ENCODE measurements around the gene OR2B2.

OR2B2 gene

DNA sequence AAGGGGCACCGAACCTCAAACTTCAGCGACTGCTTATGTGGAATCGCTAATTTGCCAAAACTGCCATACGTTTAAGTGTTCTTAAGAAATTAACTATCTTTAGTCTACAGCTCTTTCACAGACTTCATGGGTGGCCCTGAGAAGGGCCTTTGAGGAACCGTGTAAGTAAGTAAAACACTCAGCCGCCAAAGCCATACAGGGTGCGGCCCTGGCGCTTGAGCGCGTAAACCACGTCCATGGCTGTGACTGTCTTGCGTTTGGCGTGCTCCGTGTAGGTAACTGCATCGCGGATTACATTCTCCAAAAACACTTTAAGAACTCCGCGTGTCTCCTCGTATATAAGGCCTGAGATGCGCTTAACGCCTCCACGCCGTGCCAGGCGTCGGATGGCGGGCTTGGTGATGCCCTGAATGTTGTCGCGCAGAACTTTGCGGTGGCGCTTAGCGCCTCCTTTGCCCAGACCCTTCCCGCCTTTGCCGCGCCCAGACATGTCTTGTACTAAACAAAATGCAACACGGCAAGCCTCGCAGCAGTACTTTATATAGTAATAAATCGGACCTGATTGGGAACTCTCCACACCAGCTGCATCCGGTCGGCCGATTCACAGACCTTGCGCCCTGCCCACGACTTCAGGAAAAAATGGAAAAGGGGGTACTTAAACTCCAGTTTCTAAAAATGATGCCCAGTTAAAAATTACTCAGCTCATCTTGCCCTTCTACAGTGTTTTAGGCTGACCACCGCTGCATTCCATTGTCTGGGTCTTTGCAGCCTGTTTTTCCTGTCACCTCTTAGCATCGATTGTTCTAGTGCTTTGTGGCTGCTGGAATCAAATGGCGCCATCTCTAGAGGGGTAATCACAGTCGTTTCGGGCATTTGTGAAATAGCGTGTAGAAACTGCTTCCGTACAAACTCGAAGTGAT is 38.9 kb downstream of the OR2B2 start:
- Histone ChIP-seq H3K9ac (ENCODE audit: low read depth, low read length) (peak overlapping the region; percentile 98), H3K4me3 (ENCODE audit: low read length) (peak overlapping the region; percentile 76), H3K27ac (ENCODE audit: low read length) (peak overlapping the region; percentile 50)

DNA sequence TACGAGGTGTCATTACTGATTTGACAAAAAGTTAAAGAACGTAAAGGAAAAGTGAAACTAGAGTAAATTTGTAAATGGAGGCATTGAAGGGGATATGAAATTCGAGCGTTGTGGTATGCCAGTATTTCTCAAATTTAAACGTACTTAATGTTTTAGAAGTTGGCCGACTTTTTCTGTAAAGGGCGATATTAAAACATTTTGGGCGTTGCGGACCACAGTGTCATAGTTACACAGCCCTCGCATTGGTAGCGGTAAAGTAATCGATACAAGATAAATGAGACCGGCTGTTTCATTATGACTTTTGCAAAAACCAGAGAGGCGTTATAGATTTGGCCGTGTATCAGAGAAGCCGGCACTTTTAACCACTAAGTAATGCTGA is 39.6 kb downstream of the OR2B2 start:
- H3K27me3 ChIP-seq (ENCODE audit: insufficient read depth, low read length) = no peaks in the 10 kb centered on the region
- no peaks in the 10 kb centered on the region for H3K36me3 ChIP-seq (ENCODE audit: insufficient read depth, low read depth, low read length)
- H3K9me3 ChIP-seq (ENCODE audit: insufficient read depth, low read depth, low read length) = no peaks in the 10 kb centered on the region
- peak overlapping the region; percentile 50 for H3K27ac ChIP-seq (ENCODE audit: low read length)
- peak overlapping the region; percentile 76 for H3K4me3 ChIP-seq (ENCODE audit: low read length)
- peaks cover 13% of the 10 kb centered on the region; the same call in 1 of the 2 replicates for H3K4me1 ChIP-seq (ENCODE audit: insufficient read depth, low read length)
- H3K9ac ChIP-seq (ENCODE audit: low read depth, low read length) = peak overlapping the region; percentile 98

More for the DNA sequence above, 38.9 kb downstream of the OR2B2 start:
- Histone ChIP-seq H3K27me3 (ENCODE audit: insufficient read depth, low read length) (no peaks in the 10 kb centered on the region), H3K36me3 (ENCODE audit: insufficient read depth, low read depth, low read length) (no peaks in the 10 kb centered on the region), H3K9me3 (ENCODE audit: insufficient read depth, low read depth, low read length) (no peaks in the 10 kb centered on the region), H3K4me1 (ENCODE audit: insufficient read depth, low read length) (peaks cover 8% of the 10 kb centered on the region; the same call in 1 of the 2 replicates)

DNA sequence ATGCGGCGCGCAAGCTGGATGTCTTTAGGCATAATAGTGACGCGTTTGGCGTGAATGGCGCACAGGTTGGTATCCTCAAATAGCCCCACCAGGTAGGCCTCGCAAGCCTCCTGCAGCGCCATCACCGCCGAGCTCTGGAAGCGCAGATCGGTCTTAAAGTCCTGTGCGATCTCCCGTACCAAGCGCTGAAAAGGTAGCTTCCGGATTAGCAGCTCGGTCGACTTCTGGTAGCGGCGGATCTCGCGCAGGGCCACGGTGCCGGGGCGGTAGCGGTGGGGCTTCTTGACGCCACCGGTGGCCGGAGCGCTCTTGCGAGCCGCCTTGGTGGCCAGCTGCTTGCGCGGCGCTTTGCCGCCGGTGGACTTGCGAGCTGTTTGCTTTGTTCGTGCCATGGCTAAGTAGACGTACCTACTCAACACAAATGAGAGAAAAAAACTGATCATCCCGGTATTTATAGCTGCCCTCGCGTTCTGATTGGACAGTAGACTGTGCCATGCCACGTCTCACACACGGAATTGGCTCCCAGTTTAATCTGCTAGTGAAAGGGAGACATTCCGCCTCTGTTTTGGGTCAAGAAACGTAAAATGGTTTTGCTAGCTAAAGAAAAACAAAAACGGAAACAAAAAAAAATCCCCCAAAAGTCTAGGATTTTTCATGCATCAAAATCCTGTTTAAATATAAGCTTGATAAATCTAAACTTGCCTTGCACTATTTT is 40.1 kb downstream of the OR2B2 start:
- H3K9me3 ChIP-seq (ENCODE audit: insufficient read depth, low read depth, low read length) = no peaks in the 10 kb centered on the region
- peak overlapping the region; percentile 76 for H3K4me3 ChIP-seq (ENCODE audit: low read length)
- no peaks in the 10 kb centered on the region for H3K27me3 ChIP-seq (ENCODE audit: insufficient read depth, low read length)
- no peaks in the 10 kb centered on the region for H3K36me3 ChIP-seq (ENCODE audit: insufficient read depth, low read depth, low read length)
- peak overlapping the region; percentile 98 for H3K9ac ChIP-seq (ENCODE audit: low read depth, low read length)
- H3K27ac ChIP-seq (ENCODE audit: low read length) = peak overlapping the region; percentile 88
- peaks cover 14% of the 10 kb centered on the region; the same call in 1 of the 2 replicates for H3K4me1 ChIP-seq (ENCODE audit: insufficient read depth, low read length)

- H3K36me3 ChIP-seq (ENCODE audit: insufficient read depth, low read depth, low read length) = no peaks in the 10 kb centered on the region
- H3K9me3 ChIP-seq (ENCODE audit: insufficient read depth, low read depth, low read length) = no peaks in the 10 kb centered on the region
- peaks cover 14% of the 10 kb centered on the region; the same call in 1 of the 2 replicates for H3K4me1 ChIP-seq (ENCODE audit: insufficient read depth, low read length)
- H3K27me3 ChIP-seq (ENCODE audit: insufficient read depth, low read length) = no peaks in the 10 kb centered on the region
- H3K27ac ChIP-seq (ENCODE audit: low read length) = peak overlapping the region; percentile 88
- no peak overlapping the region; the same call in 1 of the 2 replicates for H3K4me3 ChIP-seq (ENCODE audit: low read length)
- H3K9ac ChIP-seq (ENCODE audit: low read depth, low read length) = peak overlapping the region; percentile 98; the same call in 1 of the 2 replicates
These were observed 41.8 kb downstream of the OR2B2 start for GRCh38 chr6:27870291-27870870.

GRCh38 chr6:27868311-27868710 is 43.9 kb downstream of the OR2B2 start:
- peak overlapping the region; percentile 95 for H3K27ac ChIP-seq (ENCODE audit: low read length)
- peaks cover 13% of the 10 kb centered on the region; the same call in 1 of the 2 replicates for H3K4me1 ChIP-seq (ENCODE audit: insufficient read depth, low read length)
- peak overlapping the region; percentile 98; the same call in 1 of the 2 replicates for H3K9ac ChIP-seq (ENCODE audit: low read depth, low read length)
- H3K36me3 ChIP-seq (ENCODE audit: insufficient read depth, low read depth, low read length) = no peaks in the 10 kb centered on the region
- H3K27me3 ChIP-seq (ENCODE audit: insufficient read depth, low read length) = no peaks in the 10 kb centered on the region
- H3K9me3 ChIP-seq (ENCODE audit: insufficient read depth, low read depth, low read length) = 0 out of 2 replicates have a peak, but pooled peaks cover 7% of the 10 kb centered on the region
- H3K4me3 ChIP-seq (ENCODE audit: low read length) = peak overlapping the region; percentile 74; the same call in 1 of the 2 replicates

GRCh38 chr6:27867945-27868300 is 44.3 kb downstream of the OR2B2 start:
- Histone ChIP-seq H3K27me3 (ENCODE audit: insufficient read depth, low read length) (no peaks in the 10 kb centered on the region), H3K9me3 (ENCODE audit: insufficient read depth, low read depth, low read length) (0 out of 2 replicates have a peak, but pooled peaks cover 7% of the 10 kb centered on the region), H3K4me1 (ENCODE audit: insufficient read depth, low read length) (peaks cover 14% of the 10 kb centered on the region; the same call in 1 of the 2 replicates), H3K4me3 (ENCODE audit: low read length) (peak overlapping the region; percentile 74), H3K36me3 (ENCODE audit: insufficient read depth, low read depth, low read length) (no peaks in the 10 kb centered on the region), H3K27ac (ENCODE audit: low read length) (peak overlapping the region; percentile 95), H3K9ac (ENCODE audit: low read depth, low read length) (peak overlapping the region; percentile 98)

DNA sequence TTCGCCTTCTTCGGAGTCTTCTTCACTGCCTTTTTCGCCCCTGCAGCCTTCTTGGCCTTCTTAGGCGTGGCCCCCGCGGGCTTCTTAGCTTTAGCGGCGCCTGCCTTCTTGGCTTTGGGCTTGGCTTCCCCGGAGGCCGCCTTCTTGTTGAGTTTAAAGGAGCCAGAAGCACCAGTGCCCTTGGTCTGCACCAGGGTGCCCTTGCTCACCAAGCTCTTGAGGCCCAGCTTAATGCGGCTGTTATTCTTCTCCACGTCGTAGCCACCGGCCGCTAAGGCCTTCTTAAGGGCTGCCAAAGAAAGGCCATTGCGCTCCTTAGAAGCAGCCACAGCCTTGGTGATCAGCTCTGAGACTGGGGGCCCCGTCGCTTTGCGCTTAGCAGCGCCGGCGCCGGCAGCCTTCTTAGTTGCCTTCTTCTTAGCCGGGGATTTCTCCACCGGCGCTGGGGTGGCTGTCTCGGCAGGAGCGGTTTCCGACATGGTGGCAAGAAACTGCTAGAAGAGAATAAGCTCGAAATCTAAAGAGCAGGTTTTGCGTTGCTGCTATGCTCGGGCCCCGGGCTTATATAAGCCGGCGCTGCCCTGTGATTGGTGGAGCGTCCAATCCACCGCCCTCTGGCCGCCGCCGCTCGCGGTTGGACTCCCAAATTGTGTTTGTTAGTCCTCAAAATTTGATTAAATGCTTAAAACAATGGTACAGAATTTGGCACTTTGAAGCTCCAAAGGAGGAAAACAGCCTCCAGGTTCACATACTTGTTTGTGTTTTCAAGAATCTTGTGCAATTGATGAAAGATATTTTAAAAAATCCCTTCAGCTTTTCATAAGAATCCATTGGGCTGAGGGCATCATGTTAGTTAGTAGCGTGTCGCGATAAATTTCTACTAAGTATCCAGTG is 44.9 kb downstream of the OR2B2 start:
- Histone ChIP-seq H3K9me3 (ENCODE audit: insufficient read depth, low read depth, low read length) (0 out of 2 replicates have a peak, but pooled peaks cover 7% of the 10 kb centered on the region), H3K27me3 (ENCODE audit: insufficient read depth, low read length) (no peaks in the 10 kb centered on the region), H3K4me3 (ENCODE audit: low read length) (peak overlapping the region; percentile 74), H3K27ac (ENCODE audit: low read length) (peak overlapping the region; percentile 95), H3K4me1 (ENCODE audit: insufficient read depth, low read length) (peaks cover 14% of the 10 kb centered on the region; the same call in 1 of the 2 replicates), H3K9ac (ENCODE audit: low read depth, low read length) (peak overlapping the region; percentile 98), H3K36me3 (ENCODE audit: insufficient read depth, low read depth, low read length) (no peaks in the 10 kb centered on the region)

GRCh38 chr6:27866357-27867050 is 45.7 kb downstream of the OR2B2 start:
- Histone ChIP-seq H3K9ac (ENCODE audit: low read depth, low read length) (peak overlapping the region; percentile 98), H3K36me3 (ENCODE audit: insufficient read depth, low read depth, low read length) (no peaks in the 10 kb centered on the region), H3K27me3 (ENCODE audit: insufficient read depth, low read length) (no peaks in the 10 kb centered on the region), H3K4me3 (ENCODE audit: low read length) (peak overlapping the region; percentile 74), H3K9me3 (ENCODE audit: insufficient read depth, low read depth, low read length) (0 out of 2 replicates have a peak, but pooled peaks cover 7% of the 10 kb centered on the region), H3K4me1 (ENCODE audit: insufficient read depth, low read length) (peaks cover 14% of the 10 kb centered on the region; the same call in 1 of the 2 replicates), H3K27ac (ENCODE audit: low read length) (peak overlapping the region; percentile 95)

GRCh38 chr6:27865850-27866356 is 46.3 kb downstream of the OR2B2 start:
- H3K4me1 ChIP-seq (ENCODE audit: insufficient read depth, low read length) = peaks cover 12% of the 10 kb centered on the region; the same call in 1 of the 2 replicates

More at GRCh38 chr6:27865850-27866356, 46.3 kb downstream of the OR2B2 start:
- no peaks in the 10 kb centered on the region for H3K27me3 ChIP-seq (ENCODE audit: insufficient read depth, low read length)
- no peaks in the 10 kb centered on the region for H3K36me3 ChIP-seq (ENCODE audit: insufficient read depth, low read depth, low read length)
- H3K9me3 ChIP-seq (ENCODE audit: insufficient read depth, low read depth, low read length) = 0 out of 2 replicates have a peak, but pooled peaks cover 7% of the 10 kb centered on the region
- peak overlapping the region; percentile 74 for H3K4me3 ChIP-seq (ENCODE audit: low read length)
- peak overlapping the region; percentile 98 for H3K9ac ChIP-seq (ENCODE audit: low read depth, low read length)
- peak overlapping the region; percentile 95 for H3K27ac ChIP-seq (ENCODE audit: low read length)
